ENCODE results near the gene PRKN. TPM values are rescaled to one million over a fixed set of nuclear protein-coding genes. Genes with fewer than 3 reads are reported as not detected.

Gene PRKN
- polyA plus RNA-seq, 3 donors: 0.41 to 16.8 (median 2.1) TPM

GRCh38 chr6:162325826-162326225 lies 401.7 kb downstream of the PRKN start:
- H3K27ac ChIP-seq (ENCODE audit: low read depth, low read length): no peak overlapping the region
- WGBS, 3 donors: 88 to 92% (median 91%) methylated on average over 4 of the region's 4 CpGs

- no peak overlapping the region for H3K27ac ChIP-seq (ENCODE audit: low read depth, low read length)
- 47 to 88% (median 70%) methylated on average over 4 of the region's 4 CpGs for WGBS, 3 donors
Observed at GRCh38 chr6:162325051-162325450, 402.5 kb downstream of the PRKN start.

- WGBS, 3 donors: 77 to 94% (median 83%) methylated on average over 3 of the region's 3 CpGs
- no peak overlapping the region for H3K27ac ChIP-seq (ENCODE audit: low read depth, low read length)
Observed at GRCh38 chr6:162315291-162315690, 412.3 kb downstream of the PRKN start.

- WGBS, 3 donors: 80 to 91% (median 85%) methylated on average over 4 of the region's 4 CpGs
Observed at GRCh38 chr6:162313922-162314660, 413.5 kb downstream of the PRKN start.

GRCh38 chr6:162307865-162308264 lies 419.7 kb downstream of the PRKN start:
- H3K27ac ChIP-seq (ENCODE audit: low read depth, low read length): no peak overlapping the region
- 66 to 78% (median 71%) methylated on average over 5 of the region's 5 CpGs for WGBS, 3 donors

More at GRCh38 chr6:162313922-162314660, 413.5 kb downstream of the PRKN start:
- no peak overlapping the region for H3K27ac ChIP-seq (ENCODE audit: low read depth, low read length)

- no peak overlapping the region for H3K27ac ChIP-seq (ENCODE audit: low read depth, low read length)
- 89 to 94% (median 92%) methylated on average over 7 of the region's 7 CpGs for WGBS, 3 donors
Observed at GRCh38 chr6:162306616-162307015, 420.9 kb downstream of the PRKN start.

GRCh38 chr6:162301128-162301527 lies 426.4 kb downstream of the PRKN start:
- H3K27ac ChIP-seq (ENCODE audit: low read depth, low read length): no peak overlapping the region
- whole genome bisulfite sequencing, 3 donors: 89 to 91% (median 89%) methylated on average over 6 of the region's 6 CpGs

GRCh38 chr6:162294029-162294428 lies 433.5 kb downstream of the PRKN start:
- no peak overlapping the region for H3K27ac ChIP-seq (ENCODE audit: low read depth, low read length)
- 21 to 35% (median 25%) methylated on average over 4 of the region's 4 CpGs for WGBS, 3 donors

GRCh38 chr6:162292915-162293314 lies 434.7 kb downstream of the PRKN start:
- no peak overlapping the region for H3K27ac ChIP-seq (ENCODE audit: low read depth, low read length)
- WGBS, 3 donors: 72 to 84% (median 79%) methylated on average over 2 of the region's 2 CpGs

- 58 to 62% (median 60%) methylated on average over 6 of the region's 6 CpGs for WGBS, 3 donors
- no peak overlapping the region for H3K27ac ChIP-seq (ENCODE audit: low read depth, low read length)
Observed at GRCh38 chr6:162290846-162291465, 436.6 kb downstream of the PRKN start.

GRCh38 chr6:162289972-162290371 lies 437.6 kb downstream of the PRKN start:
- H3K27ac ChIP-seq (ENCODE audit: low read depth, low read length): no peak overlapping the region
- 56 to 84% (median 84%) methylated on average over 4 of the region's 4 CpGs for WGBS, 3 donors

- WGBS, 3 donors: 95 to 96% (median 96%) methylated on average over 2 of the region's 2 CpGs
- no peak overlapping the region for H3K27ac ChIP-seq (ENCODE audit: low read depth, low read length)
Observed at GRCh38 chr6:162273986-162274385, 453.6 kb downstream of the PRKN start.

GRCh38 chr6:162271922-162272321 lies 455.6 kb downstream of the PRKN start:
- 74 to 78% (median 75%) methylated on average over 5 of the region's 5 CpGs for WGBS, 3 donors
- H3K27ac ChIP-seq (ENCODE audit: low read depth, low read length): no peak overlapping the region

- no peak overlapping the region for H3K27ac ChIP-seq (ENCODE audit: low read depth, low read length)
- WGBS, 3 donors: 84 to 95% (median 89%) methylated on average over 5 of the region's 5 CpGs
Observed at GRCh38 chr6:162270966-162271365, 456.6 kb downstream of the PRKN start.

- 65 to 88% (median 65%) methylated on average over 2 of the region's 2 CpGs for WGBS, 3 donors
- H3K27ac ChIP-seq (ENCODE audit: low read depth, low read length): no peak overlapping the region
Observed at GRCh38 chr6:162267641-162268040, 459.9 kb downstream of the PRKN start.

- 70 to 79% (median 71%) methylated on average over 4 of the region's 4 CpGs for WGBS, 3 donors
- H3K27ac ChIP-seq (ENCODE audit: low read depth, low read length): no peak overlapping the region
Observed at GRCh38 chr6:162267126-162267525, 460.4 kb downstream of the PRKN start.

- 80 to 93% (median 81%) methylated on average over 6 of the region's 6 CpGs for WGBS, 3 donors
- H3K27ac ChIP-seq (ENCODE audit: low read depth, low read length): no peak overlapping the region
Observed at GRCh38 chr6:162264581-162264980, 463.0 kb downstream of the PRKN start.

GRCh38 chr6:162262466-162263196 lies 464.9 kb downstream of the PRKN start:
- 86 to 89% (median 88%) methylated on average over 15 of the region's 15 CpGs for WGBS, 3 donors

GRCh38 chr6:162261598-162261997 lies 466.0 kb downstream of the PRKN start:
- no peak overlapping the region for H3K27ac ChIP-seq (ENCODE audit: low read depth, low read length)
- WGBS, 3 donors: 83 to 93% (median 90%) methylated on average over 1 of the region's 1 CpG

More at GRCh38 chr6:162262466-162263196, 464.9 kb downstream of the PRKN start:
- no peak overlapping the region for H3K27ac ChIP-seq (ENCODE audit: low read depth, low read length)

Measured in adipose tissue (tissue), 3 donors.